Erythroblast (primary cell): Measurements from ENCODE around the gene SP7.
"Not testable (repeated sequence)": the region's sequence is repeated elsewhere in the genome, so short reads cannot be mapped to it uniquely, and the experiment has no call there.

ENCODE experiments used
- DNase-seq, 2 experiments: peaks; one replicate each; lab custom pipeline; 2025; lab: John Stamatoyannopoulos, UW
- GATA1 ChIP-seq: IDR thresholded peaks from 2 replicates; pipeline ENCODE4 v1.6.1; 2011; ENCODE audit warnings: low read depth, mild to moderate bottlenecking, control low read depth, low read length, moderate library complexity
- POLR2A ChIP-seq: IDR thresholded peaks from 2 replicates; pipeline ENCODE4 v1.6.1; 2011; ENCODE audit warnings: mild to moderate bottlenecking, low read length

SP7 gene

DNA sequence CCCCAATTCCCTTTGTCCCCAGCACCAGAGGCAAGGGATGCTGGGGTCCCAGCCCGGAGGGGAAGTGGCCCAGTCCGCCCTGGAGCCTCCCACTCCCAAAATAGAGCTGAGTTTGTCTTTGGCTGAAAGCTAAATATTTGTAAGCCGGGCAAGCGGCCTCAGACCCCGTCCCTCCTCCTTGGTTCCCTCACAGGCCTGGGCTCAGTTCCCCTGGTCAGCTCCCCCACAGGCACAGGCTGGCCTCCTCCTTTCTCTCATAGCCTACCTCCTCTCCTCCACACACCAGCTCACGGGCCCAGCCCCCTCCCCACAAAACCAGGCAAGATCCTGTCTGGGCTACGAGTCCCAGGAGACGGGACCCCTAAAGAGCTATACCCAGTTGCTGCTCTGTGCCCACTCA lies 1.3 kb downstream of the SP7 start:
- DNase-seq = no peak
- TF ChIP-seq POLR2A (no peak), GATA1 (no peak)

DNA sequence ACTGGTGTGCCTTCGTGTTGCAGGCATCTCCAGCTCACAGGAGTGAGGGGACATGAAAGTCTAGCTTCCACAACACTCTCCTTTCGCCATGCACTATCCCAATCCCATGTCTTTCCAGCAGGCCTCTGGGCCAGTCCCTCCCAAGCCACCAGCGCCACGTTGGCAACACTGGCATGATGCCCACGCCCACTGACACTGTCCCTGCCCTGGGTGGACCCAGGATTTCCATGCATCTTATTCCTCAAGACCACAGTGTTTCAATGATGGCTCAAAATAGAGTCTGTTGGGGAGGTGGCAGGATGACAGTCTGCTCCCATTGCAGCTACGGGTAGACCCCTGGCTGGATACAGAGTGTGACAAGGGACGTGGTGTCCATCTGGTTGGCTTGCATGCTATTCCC lies 2.3 kb downstream of the SP7 start:
- DNase-seq = no peak
- TF ChIP-seq POLR2A (no peak), GATA1 (no peak)

DNA sequence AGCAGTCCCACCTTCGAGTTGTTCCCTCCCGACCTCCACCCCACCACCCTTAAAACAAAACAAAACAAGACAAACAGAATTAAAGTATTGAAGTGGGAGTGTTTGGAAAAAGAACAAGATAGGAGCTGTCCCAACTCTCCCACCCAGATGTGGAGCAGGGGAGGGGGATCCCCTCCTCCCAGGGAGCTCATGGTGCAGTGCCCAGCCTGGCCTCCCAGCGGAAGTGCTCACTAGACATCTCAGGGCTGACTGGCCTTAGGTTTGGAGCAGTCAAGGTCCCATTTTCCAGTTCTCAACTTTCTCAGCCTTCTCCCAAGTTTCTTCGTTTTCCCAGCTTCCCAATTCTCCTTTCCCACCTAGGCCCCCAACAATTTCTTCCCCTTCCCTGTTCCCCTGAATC lies 2.9 kb downstream of the SP7 start:
- no peak for TF ChIP-seq POLR2A
- no peak for TF ChIP-seq GATA1
- DNase-seq = no peak

DNA sequence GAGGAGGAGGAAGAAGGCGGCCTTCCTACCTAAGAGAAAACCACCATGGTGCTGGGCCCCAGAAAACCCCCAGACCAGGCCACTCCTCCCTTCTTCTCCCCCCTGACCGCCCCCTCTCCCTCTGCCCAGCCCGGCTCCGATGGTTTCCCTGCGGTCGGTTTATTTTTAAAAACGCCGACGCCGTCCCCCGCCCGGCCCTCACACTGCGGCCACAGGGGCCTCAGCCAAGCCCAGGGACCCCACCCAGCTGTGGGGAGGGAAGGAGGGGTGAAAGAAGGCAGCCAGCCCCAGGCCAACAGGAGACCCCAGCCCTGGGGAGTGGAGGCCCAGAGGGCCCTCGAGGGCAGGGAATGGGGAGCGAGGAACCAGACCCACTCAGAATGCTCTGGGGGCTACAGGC lies 3.4 kb downstream of the SP7 start:
- no peak for DNase-seq
- no peak for TF ChIP-seq GATA1
- no peak for TF ChIP-seq POLR2A

DNA sequence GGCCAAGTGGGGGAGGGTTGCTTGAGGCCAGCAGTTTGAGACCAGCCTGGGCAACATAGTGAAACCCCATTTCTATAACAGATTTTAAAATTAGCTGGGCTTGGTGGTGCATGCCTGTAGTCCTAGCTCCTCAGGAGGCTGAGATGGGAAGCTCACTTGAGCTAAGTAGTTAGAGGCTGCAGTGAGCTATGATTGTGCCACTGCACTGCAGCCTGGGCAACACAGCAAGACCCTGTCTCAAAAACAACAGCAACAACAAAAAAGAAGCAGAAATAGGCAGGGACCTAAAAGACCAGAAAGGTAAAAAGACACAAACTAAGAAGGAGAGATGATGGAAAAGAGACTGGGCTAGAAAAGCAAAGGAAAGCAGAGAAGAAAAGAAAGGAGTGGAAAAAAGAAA lies 3.8 kb downstream of the SP7 start:
- not testable (repeated sequence) for DNase-seq

DNA sequence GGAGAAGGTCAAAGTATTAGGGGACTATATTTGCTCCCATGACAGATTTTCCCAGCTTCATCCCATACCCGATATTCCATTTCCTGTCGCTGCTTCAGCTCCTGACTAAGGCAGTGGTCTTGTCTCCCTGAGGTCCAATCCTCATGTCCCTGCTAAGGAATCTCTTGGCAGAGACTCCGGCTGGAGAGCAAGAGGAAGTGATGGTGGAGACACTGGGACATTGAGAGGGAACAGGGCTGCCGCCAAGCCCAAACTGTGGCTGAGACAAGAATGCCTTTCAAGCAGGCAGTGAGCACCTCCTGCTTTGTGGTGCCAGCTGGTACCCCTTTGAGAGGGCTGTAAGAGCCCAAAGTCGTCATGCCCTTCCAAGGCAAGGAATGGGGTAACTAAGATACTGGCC lies 5.5 kb downstream of the SP7 start:
- DNase-seq = no peak
- TF ChIP-seq GATA1 (no peak), POLR2A (no peak)

DNA sequence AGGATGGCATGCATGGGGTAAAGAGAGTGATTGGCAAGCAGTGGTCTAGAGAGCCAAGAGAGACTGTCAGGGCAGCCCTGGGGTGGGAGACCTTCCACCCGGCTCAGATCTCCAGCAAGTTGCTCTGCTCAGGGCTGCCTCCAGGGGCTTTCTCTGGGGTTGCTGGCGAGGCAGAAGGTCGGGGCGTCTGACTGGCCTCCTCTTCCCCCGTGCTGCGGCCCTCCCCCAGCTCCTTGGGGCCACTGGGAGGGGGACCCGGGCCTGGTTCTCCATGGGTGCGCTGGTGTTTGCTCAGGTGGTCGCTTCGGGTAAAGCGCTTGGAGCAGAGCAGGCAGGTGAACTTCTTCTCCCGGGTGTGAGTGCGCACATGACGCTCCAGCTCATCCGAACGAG lies 8.1 kb downstream of the SP7 start:
- TF ChIP-seq GATA1 (no peak), POLR2A (no peak)
- DNase-seq = no peak

DNA sequence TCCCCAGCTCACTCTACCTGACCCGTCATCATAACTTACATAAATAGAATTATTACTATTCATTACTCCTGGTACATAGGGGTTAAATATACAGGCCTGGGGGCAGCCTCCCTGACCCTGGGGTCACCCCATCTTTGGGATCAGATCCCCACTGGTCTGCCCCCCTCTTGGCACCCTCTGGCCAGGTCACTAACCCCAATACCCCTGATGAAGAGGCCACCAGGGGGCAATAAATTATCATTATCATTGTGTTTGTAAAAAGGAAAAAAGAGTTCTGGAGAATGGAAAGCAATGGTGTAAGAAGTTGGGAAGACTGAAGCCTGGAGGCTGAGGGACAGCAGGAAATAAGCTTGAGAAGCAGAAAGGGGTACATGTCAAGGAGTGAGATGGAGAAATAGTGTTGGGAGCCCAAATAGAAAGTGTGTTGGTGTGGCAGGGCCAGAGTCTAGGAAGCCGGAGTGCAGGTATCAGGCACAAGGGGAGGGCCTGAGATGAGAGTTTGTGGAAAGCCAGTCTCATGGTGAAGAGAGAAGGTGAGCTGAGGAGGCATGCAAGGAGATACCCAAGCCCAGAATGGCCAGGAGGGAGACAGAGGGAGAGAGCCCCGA lies 8.6 kb downstream of the SP7 start:
- DNase-seq = peak in 1 of 2 experiments; percentile 37
- TF ChIP-seq GATA1 (no peak), POLR2A (no peak)

DNA sequence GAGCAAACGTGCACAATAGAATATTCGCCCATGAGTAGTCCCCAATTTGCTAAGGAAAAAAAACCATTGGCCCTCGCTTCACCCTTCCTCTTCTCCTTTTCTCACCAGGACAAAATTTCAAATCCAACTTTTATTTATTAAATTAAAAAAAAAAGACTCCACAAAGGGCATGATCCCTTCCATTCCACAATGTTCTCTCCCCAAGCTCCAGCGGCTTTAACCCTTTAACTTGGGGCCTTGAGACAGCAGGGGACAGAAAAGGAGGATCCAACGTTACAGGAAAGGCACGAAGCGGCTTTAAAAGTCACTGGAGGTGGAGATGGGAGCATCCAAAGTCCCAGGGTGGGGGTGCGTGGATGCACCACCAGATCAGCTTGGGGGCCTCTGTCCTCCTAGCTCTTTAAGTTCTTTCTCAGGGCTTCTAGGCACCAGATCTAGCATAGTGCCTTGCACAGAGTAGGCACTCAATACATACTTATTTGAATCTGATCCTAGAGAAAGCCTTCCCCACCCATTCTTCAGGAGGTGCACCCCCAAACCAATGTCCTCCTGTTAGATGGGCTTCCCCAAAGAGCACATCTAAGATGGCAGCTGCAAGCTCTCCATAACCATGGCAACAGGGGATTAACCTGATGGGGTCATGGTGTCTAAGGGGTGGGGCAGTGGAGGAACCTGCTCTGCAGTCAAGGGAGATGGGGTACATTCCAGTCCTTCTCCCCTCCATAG lies 9.5 kb downstream of the SP7 start:
- TF ChIP-seq POLR2A (no peak), GATA1 (no peak)
- DNase-seq = no peak

DNA sequence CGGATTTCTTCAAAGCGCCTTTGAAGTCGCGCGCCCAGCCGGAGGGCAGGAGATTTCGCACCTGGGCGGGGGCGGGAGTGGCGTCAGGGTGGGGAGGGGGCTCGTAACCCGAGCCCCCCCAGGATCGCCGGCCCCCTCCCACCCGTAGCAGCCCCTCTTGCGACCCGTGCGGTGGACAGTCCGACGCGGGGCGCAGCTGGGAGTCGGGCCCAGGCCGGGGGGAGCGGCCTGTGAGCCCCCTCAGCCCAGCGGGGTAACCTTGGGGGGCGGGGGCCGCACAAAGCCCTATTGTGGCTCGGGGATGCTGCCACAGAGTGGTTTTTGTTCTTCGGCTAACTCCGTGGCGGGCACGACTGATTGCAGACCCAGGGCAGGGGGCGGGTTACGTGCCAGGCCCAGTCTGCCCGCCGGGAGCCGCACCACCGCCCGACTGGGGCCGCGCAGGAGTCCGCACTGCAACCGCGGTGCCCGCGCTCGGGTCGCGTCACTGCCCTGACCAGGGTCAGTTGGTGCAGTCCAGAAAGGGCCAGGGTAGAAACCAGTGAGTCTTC lies 10.6 kb downstream of the SP7 start:
- TF ChIP-seq POLR2A (no peak), GATA1 (no peak)
- peak in 1 of 2 experiments; percentile 47 for DNase-seq

DNA sequence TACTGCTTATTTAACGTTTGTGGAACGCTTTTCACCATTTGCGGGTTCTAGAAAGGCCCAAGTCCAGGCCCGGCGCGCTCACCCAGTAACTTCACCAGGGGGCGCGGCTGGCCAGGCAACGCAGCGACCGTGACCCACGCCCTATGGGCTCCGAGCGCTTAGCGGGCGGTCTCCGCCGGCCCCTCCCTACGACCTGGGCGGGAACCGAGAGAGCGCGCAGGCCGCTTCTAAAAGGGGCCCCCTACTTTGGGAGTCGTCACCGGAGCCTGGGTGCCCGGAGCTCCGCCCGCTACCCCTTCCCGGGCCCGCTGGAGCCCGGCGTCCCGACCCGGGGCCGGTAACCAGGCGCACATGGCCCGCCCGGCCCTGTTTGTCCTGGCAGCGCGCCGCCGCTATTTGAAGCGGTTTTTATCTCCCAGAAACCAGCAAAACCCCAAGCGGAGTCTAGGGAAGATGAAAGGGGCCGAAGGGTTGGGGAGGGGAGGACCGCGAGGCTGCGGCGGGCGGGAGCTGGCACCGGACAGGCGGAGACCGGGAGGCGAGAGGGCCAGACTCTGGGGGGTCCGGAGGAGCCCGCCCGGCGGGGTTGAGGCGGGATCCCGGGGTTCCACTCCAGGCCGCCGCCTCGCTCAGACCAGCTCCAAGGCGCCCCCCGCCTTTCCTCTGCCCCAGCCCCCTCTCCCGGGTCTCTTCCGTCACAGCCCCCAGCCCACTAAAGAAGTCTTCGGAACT lies 11.2 kb downstream of the SP7 start:
- peak; percentile 74 for TF ChIP-seq POLR2A
- no peak for TF ChIP-seq GATA1
- DNase-seq = peak; percentile 96 to 97

DNA sequence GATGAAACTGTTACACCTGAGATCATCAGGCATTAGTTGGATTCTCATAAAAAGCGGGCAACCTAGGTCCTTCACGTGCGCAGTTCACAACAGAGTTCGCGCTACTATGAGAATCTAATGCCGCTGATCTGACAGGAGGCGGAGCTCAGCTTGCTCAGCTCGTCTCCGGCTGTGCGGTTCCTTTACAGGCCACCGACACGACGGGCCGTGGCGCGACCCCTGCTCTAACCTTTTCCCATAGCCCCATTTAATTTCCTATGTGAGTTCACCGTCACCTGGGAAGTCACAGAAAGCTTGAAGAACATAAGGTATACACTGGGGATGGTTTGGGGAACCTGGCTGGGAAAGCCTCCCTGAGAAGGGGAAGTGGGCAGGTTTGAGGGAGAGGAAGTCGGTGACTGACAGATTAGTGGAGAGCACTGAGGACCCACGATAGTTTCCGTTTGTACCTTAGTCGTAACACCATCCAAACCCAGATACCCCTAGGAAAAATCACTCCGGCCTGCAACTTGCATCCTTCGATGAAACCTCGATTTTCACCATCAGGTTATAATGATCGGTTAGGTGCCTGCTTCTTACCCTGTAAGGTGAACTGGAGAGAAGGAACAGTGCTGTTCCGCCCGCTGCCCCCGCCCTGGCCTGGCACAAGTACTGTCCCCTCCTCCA lies 11.9 kb downstream of the SP7 start:
- DNase-seq = peak; percentile 73 to 74
- TF ChIP-seq GATA1 = no peak
- no peak for TF ChIP-seq POLR2A

DNA sequence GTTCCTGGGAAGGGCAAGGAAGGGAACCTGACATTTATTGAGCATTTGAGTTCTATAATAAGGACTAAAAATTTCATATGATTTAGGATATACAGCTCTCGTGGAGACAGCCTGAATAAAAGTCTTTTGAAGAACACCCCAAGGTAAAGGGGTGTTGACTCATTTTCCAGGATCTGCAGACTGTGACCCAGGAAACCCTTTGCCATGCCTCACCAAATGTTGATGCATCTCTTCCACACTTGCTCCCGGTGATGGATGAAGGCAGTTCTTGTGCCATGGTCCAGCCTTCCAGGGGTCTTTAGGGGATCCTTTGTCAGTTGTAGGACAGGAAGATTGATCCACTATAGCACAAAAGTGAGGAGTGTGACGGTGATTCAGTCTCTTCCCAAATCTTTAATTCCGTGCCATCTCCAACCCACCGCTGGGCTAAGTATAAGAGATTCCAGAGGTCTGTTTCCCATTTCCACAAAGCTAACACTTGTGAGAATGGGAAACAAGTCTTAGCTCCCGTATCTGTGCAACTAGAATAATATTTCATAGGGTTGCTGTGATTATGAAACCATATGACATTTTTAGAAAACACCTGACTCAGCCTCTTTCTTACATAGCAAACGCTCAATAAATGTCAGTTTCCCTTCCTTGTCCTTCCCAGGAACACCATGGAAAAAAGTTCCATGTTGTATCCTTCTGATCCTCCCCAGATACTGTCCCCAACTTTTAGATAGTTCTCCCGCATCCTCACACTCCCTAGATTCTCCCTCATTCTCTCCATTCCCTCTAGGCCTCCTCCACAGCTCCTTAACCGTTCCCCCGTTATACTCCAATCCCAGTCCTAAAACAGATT lies 15.6 kb downstream of the SP7 start:
- TF ChIP-seq POLR2A = no peak
- TF ChIP-seq GATA1 = no peak
- peak in 1 of 2 experiments; percentile 61 for DNase-seq
